HG03342 (cell line): ENCODE data around the gene TMEM178B.
"Not testable (repeated sequence)": the region's sequence is repeated elsewhere in the genome, so short reads cannot be mapped to it uniquely, and the experiment has no call there.

Experiments used
- ATAC-seq: cut with Tn5 transposase; IDR thresholded peaks from one replicate; pipeline ENCODE4 v1.9.1; 2021; ENCODE audit warnings: mild to moderate bottlenecking, moderate library complexity; ENCODE audit not compliant: unreplicated experiment

The TMEM178B gene

GRCh38 chr7:141074162-141074991 lies 513 bp downstream of the TMEM178B start:
- ATAC-seq: no peak

DNA sequence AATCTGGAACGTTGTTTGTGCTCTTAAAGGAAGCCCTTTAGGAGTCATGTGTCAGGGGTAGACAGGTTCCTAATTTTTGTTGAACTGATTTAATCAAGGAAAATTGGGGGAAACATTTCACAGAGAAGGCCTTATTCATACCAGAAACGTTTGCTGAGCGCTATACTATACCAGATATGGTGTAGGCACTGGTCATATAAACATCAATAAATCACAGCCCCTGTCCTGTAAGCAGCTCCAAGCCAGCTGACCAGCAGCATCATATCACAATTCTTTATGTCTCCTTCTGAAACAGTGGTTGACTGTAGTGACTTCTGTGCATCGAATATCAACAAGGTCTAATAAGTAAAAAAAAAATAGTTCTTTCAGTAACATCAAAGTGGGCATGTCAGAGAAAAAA lies 1.1 kb downstream of the TMEM178B start:
- no peak for ATAC-seq

- ATAC-seq: no peak
These were observed 2.5 kb downstream of the TMEM178B start for GRCh38 chr7:141076377-141076776.

- no peak for ATAC-seq
These were observed 5.4 kb downstream of the TMEM178B start for GRCh38 chr7:141079219-141079618.

DNA sequence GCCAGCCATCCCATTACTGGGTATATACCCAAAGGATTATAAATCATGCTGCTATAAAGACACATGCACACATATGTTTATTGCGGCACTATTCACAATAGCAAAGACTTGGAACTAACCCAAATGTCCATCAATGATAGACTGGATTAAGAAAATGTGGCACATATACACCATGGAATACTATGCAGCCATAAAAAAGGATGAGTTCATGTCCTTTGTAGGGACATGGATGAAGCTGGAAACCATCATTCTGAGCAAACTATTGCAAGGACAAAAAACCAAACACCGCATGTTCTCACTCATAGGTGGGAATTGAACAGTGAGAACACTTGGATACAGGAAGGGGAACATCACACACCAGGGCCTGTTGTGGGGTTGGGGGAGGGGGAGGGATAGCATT lies 15.6 kb downstream of the TMEM178B start:
- not testable (repeated sequence) for ATAC-seq

DNA sequence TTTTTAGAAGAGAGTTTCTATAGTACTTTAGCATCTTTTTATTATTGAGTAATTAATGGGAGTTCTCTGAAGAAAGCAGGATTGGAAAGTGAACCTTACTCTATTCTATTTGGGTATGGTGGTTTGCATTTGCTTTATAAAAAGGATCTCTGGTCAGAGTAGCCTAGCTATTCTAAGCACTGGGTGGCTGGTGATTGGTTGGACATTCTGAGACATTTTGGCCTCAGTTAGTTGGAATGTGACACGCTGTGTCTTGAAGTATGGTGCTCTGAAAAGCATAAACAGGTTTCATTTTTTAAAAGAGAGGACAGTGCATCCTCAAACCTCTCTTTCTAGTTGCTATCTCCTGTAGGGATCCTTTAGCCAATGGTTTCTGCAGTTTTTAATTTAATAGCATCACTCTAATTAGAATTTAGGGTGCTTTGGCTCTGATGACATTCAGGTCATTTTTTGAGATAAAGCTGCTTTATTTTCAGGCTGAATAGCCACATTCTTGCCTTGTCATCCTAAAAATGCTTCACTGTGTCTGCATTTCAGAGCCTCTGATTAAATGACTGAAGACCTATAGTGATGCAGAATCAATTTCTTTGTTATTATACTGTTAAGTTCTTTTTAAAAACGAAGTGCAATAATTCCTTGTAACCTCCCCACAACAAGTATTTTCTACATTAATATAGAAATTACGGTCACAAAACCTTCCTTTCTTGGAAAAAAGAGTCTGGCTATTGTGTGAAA lies 20.6 kb downstream of the TMEM178B start:
- no peak for ATAC-seq

GRCh38 chr7:141097430-141097829 lies 23.6 kb downstream of the TMEM178B start:
- ATAC-seq: no peak

- no peak for ATAC-seq
These were observed 28.6 kb downstream of the TMEM178B start for GRCh38 chr7:141102436-141102835.

- no peak for ATAC-seq
These were observed 30.1 kb downstream of the TMEM178B start for GRCh38 chr7:141103847-141104429.

DNA sequence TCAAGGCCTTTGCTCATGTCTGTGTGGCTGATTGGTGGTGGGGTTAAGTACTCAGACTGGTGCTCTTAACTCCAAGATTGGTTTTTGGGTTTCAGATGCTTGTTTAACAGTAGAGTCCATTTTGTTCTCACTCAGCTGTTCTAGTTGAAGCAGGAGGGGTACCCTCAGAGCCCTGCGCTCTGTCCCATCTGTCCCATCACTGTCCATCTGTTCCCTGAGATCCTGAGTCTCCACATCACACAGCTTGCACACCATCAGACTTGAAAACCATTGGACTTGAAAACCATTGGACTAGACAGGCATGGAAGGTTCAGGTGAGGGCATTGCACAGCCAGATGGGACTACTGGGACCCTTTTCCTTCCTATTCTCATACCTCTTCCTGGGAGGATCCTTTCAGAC lies 39.3 kb downstream of the TMEM178B start:
- no peak for ATAC-seq

- no peak for ATAC-seq
These were observed 40.3 kb downstream of the TMEM178B start for GRCh38 chr7:141114029-141114664.

DNA sequence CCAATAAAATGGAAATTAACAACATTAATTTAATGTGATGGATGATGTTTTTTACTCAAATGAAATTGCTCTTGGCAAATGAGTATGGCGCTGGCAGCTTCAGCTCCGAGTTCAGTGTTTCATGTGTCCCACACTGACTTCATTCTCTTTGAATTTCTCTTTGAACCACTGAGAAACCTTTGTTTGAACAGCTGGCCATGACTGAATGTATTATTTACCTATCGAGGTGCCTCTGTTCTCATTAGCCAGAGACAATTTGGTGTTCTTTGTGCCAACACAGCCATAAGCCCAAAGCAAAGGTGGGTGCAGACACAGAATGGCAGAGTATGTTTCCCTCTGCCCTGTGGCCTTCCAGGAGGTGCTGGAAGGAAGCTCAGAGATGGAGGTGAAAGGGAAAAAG lies 42.1 kb downstream of the TMEM178B start:
- no peak for ATAC-seq

GRCh38 chr7:141116661-141117060 lies 42.8 kb downstream of the TMEM178B start:
- not testable (repeated sequence) for ATAC-seq

DNA sequence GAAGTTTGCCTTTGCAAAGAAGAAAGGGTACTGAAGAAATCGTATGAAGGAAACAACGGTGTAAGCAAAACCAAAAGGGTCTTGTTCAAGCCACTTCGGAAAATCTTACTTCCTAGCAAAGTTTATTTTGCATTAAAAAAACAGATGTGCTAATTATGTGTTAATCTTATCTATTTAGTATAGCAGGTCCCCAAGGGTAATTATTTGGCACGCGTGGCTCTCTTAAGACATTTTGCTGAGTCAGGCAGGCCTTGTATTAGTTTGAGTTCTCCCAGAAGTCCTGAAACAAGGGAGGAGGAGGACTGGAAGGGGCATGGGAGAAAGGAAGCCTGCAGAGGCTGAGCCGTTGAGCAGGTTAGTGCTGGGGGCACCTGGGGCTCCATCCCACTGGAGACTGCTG lies 44.9 kb downstream of the TMEM178B start:
- no peak for ATAC-seq

DNA sequence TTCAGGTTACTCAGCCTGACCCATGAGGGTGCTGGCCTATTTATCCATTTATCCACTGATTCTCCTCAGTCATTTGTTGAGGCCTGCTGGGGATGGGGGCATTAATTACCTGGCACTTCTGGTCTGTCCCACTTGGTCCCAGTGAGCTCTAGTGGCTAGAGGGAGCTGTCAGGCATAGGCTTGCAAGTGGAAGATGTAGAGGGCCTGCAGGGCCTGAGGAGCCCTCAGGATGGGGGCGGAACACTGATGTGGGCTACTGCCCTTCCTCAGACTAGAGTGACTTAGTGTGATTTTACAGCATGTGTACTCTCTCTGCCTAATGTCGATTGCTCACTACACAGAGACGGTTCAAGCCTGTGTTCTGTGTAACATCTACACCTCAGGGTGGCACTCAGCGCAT lies 45.3 kb downstream of the TMEM178B start:
- ATAC-seq: no peak

GRCh38 chr7:141122736-141123135 lies 48.9 kb downstream of the TMEM178B start:
- ATAC-seq: no peak

DNA sequence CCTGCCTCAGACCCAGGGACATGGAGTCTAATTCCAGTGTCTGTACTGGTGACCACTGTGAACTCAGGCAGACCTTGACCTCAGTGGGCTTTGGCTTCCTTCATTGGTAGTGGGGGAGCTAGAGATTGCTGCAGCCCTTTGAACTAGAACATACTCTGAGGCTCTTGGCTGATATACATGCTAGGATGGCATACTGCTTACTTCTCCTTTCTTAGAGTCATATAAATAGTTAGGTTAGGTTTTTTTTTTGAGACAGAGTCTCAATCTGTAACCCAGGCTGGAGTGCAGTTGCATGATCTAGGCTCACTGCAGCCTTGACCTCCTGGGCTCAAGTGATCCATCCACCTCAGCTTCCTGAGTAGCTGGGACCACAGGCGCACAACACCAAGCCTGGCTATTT lies 49.7 kb downstream of the TMEM178B start:
- ATAC-seq: no peak

DNA sequence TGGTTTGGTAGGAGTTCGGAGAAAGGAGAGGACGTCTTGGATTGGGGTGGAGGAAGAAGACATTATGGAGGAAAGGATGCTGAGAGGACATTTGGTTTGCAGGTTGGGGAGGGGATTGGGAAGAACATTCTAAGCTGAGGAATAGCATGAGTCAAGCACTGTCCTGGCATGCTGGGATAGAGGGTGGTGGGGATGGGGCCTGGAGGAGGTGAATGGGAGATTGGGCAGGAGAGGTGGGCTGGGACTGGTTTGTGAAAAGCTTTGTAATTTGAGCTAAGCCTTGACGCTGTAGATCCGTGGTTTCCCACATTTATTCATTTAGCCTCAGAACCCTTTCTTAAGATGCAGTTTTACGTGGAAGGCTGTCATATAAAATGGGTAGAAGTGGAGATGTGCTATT lies 52.2 kb downstream of the TMEM178B start:
- ATAC-seq: no peak

DNA sequence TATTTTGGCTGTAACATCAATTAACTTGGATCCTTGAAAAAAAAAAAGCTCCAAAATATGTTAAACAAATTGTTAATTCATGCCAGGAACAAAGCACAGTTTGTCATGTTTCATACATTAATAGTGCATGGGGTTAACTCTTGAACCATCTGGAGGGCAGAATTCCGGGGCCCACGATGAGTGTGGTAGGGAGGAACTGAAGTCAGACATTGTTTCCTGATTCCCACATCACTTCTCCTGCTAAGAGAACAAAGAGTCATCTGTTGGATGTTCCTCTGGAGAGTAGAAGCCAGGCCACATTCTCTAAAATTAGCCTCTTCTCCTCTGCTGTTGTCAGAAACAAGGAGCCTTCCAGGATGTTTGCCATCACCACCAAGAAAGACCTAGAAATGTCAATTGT lies 54.6 kb downstream of the TMEM178B start:
- no peak for ATAC-seq

GRCh38 chr7:141128931-141129330 lies 55.1 kb downstream of the TMEM178B start:
- ATAC-seq: no peak

DNA sequence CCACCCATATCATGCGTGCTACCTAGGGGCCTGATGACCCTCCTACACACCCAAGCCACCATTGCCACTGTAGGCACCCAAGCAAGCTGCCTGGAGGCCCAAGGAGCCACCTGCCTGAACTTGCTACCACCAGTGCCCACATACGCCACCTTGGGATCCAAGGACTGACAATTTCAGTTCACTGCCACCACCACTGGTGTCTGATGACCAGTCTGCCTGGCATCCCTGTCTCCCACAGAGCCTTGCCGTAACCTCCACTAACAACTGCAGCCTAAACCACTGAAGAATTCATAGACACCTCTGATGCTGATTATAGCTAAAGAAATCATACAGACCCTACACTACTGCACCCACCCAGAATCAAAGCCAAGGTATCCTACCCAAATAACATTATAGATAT lies 58.8 kb downstream of the TMEM178B start:
- ATAC-seq: no peak
